ENCODE data around the gene SESN1.
A peak's percentile ranks its signal among the peaks of the same experiment; 100 is the strongest.

The SESN1 gene

DNA sequence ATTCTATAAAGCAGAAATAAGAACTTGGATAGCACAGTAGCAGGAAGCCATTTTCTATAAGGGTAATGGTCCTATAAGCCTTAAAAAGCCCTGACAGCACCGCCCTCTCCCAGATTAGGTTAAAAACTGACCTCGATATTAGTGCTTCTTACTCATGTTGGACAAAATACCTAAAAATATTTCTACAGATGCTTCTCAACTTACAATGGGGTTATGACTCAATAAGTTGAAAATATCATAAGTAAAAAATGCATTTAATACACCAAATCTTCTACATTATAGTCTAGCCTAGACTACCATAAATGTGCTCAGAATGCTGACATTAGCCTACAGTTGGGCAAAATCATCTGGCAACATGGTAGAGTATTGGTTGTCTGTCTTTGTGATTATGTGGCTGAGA, 70.3 kb downstream of the SESN1 start:
- no peaks in the 10 kb centered on the region for H3K9me3 ChIP-seq
- H3K9ac ChIP-seq: no peak overlapping the region
- no peak overlapping the region for H3K27ac ChIP-seq
- no peak for TF ChIP-seq Cebpa-rat (IDR thresholded peaks at IDR 0.05)
- no peaks in the 10 kb centered on the region for H3K4me1 ChIP-seq
- H3K4me3 ChIP-seq: no peak overlapping the region
- no peak overlapping the region for H3K4me2 ChIP-seq
- H3K36me3 ChIP-seq: no peaks in the 10 kb centered on the region
- H3K27me3 ChIP-seq: no peaks in the 10 kb centered on the region
- no peaks in the 10 kb centered on the region for H4K20me1 ChIP-seq

GRCh38 chr6:109023356-109023925, 71.2 kb downstream of the SESN1 start:
- no peak for TF ChIP-seq Cebpa-rat (IDR thresholded peaks at IDR 0.05)
- no peak overlapping the region for H3K4me2 ChIP-seq

DNA sequence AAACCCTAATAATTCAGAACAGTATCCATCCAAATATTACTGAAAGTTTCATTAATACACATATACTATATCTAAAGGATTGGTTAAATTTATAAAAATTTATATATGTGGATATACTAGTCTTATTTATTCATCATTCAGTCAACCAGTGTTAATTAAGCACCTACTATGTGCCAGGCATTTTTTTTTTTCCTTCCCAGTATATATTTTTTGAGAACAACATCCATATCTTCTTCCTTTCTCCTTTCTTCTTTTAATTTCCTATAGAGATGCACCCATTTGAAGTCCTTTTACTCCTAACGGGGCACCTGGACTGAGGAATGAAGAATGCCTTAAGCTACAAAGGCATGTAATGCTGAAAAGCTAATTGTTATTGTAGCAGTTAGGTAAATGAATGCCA, 72.8 kb downstream of the SESN1 start:
- H3K4me1 ChIP-seq: no peaks in the 10 kb centered on the region
- no peaks in the 10 kb centered on the region for H3K9me3 ChIP-seq
- no peak overlapping the region for H3K4me3 ChIP-seq

More at GRCh38 chr6:109023356-109023925, 71.2 kb downstream of the SESN1 start:
- no peaks in the 10 kb centered on the region for H4K20me1 ChIP-seq
- no peak overlapping the region for H3K9ac ChIP-seq
- no peaks in the 10 kb centered on the region for H3K36me3 ChIP-seq
- H3K27me3 ChIP-seq: no peaks in the 10 kb centered on the region
- H3K4me1 ChIP-seq: no peaks in the 10 kb centered on the region
- H3K4me3 ChIP-seq: no peak overlapping the region
- H3K9me3 ChIP-seq: no peaks in the 10 kb centered on the region
- no peak overlapping the region for H3K27ac ChIP-seq

GRCh38 chr6:109019911-109020310, 74.7 kb downstream of the SESN1 start:
- Histone ChIP-seq H3K4me1 (no peaks in the 10 kb centered on the region), H4K20me1 (no peaks in the 10 kb centered on the region), H3K9me3 (no peaks in the 10 kb centered on the region), H3K9ac (no peak overlapping the region), H3K27ac (no peak overlapping the region), H3K4me3 (no peak overlapping the region), H3K4me2 (no peak overlapping the region), H3K27me3 (no peaks in the 10 kb centered on the region), H3K36me3 (no peaks in the 10 kb centered on the region)
- no peak for TF ChIP-seq Cebpa-rat (IDR thresholded peaks at IDR 0.05)

More for the DNA sequence above, 72.8 kb downstream of the SESN1 start:
- H3K27ac ChIP-seq: no peak overlapping the region
- no peaks in the 10 kb centered on the region for H3K36me3 ChIP-seq
- no peaks in the 10 kb centered on the region for H3K27me3 ChIP-seq
- H4K20me1 ChIP-seq: no peaks in the 10 kb centered on the region
- no peak overlapping the region for H3K9ac ChIP-seq
- H3K4me2 ChIP-seq: no peak overlapping the region
- no peak for TF ChIP-seq Cebpa-rat (IDR thresholded peaks at IDR 0.05)

GRCh38 chr6:109015176-109015575, 79.5 kb downstream of the SESN1 start:
- Histone ChIP-seq H3K36me3 (no peaks in the 10 kb centered on the region), H3K4me2 (no peak overlapping the region), H3K4me1 (peaks cover 2% of the 10 kb centered on the region), H3K27ac (no peak overlapping the region), H3K9me3 (no peaks in the 10 kb centered on the region), H4K20me1 (peaks cover 10% of the 10 kb centered on the region; the same call in 1 of the 2 replicates), H3K27me3 (peaks cover 8% of the 10 kb centered on the region; the same call in 1 of the 2 replicates), H3K9ac (no peak overlapping the region), H3K4me3 (no peak overlapping the region)
- no peak for TF ChIP-seq Cebpa-rat (IDR thresholded peaks at IDR 0.05)

DNA sequence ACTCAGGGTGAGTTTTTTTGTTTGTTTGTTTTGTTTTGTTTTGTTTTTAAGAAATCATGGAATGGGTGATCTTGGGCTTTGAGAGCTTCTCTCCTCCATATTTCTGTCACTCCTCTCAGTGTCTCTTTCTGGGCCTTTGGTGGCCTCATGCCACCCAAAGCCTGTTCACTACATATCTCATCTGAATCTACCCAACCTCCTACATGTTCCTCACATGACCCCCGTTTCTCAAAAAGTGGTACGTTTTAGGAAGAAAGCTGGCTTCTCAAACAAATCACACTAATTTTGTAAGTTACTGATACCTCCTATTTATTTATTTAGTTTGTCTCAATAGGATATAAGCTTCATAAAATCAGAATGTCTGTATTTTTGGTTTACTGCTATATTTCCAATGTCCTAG, 80.0 kb downstream of the SESN1 start:
- TF ChIP-seq Cebpa-rat (IDR thresholded peaks at IDR 0.05): no peak

GRCh38 chr6:109013656-109014305, 80.9 kb downstream of the SESN1 start:
- Histone ChIP-seq H3K4me1 (peaks cover 11% of the 10 kb centered on the region), H3K27ac (no peak overlapping the region), H3K9ac (no peak overlapping the region), H3K4me2 (no peak overlapping the region), H3K36me3 (no peaks in the 10 kb centered on the region), H3K27me3 (peaks cover 22% of the 10 kb centered on the region), H3K4me3 (no peak overlapping the region), H3K9me3 (no peaks in the 10 kb centered on the region), H4K20me1 (peaks cover 15% of the 10 kb centered on the region)
- no peak for TF ChIP-seq Cebpa-rat (IDR thresholded peaks at IDR 0.05)

More for the DNA sequence above, 80.0 kb downstream of the SESN1 start:
- Histone ChIP-seq H3K9ac (no peak overlapping the region), H3K36me3 (no peaks in the 10 kb centered on the region), H3K4me2 (no peak overlapping the region), H3K9me3 (no peaks in the 10 kb centered on the region), H3K27me3 (peaks cover 14% of the 10 kb centered on the region; the same call in 1 of the 2 replicates), H4K20me1 (peaks cover 10% of the 10 kb centered on the region; the same call in 1 of the 2 replicates), H3K4me3 (no peak overlapping the region), H3K4me1 (peaks cover 7% of the 10 kb centered on the region), H3K27ac (no peak overlapping the region)

- Histone ChIP-seq H3K27ac (no peak overlapping the region), H4K20me1 (peaks cover 39% of the 10 kb centered on the region), H3K27me3 (peaks cover 44% of the 10 kb centered on the region), H3K4me1 (peaks cover 14% of the 10 kb centered on the region), H3K9me3 (no peaks in the 10 kb centered on the region), H3K9ac (no peak overlapping the region), H3K4me2 (no peak overlapping the region), H3K36me3 (no peaks in the 10 kb centered on the region), H3K4me3 (no peak overlapping the region)
- no peak for TF ChIP-seq Cebpa-rat (IDR thresholded peaks at IDR 0.05)
These were observed 83.9 kb downstream of the SESN1 start for GRCh38 chr6:109010705-109011102.

GRCh38 chr6:109009962-109010704, 84.5 kb downstream of the SESN1 start:
- H3K4me1 ChIP-seq: peaks cover 14% of the 10 kb centered on the region
- peak overlapping the region; percentile 74 for H3K9ac ChIP-seq
- no peak overlapping the region for H3K27ac ChIP-seq
- no peaks in the 10 kb centered on the region for H3K36me3 ChIP-seq
- H3K4me2 ChIP-seq: peak overlapping the region; percentile 96
- H3K27me3 ChIP-seq: peaks cover 44% of the 10 kb centered on the region
- peak overlapping the region; percentile 80 for H3K4me3 ChIP-seq
- peaks cover 39% of the 10 kb centered on the region for H4K20me1 ChIP-seq
- H3K9me3 ChIP-seq: no peaks in the 10 kb centered on the region
- no peak for TF ChIP-seq Cebpa-rat (IDR thresholded peaks at IDR 0.05)

All from BLaER1 (cell line).